Mucosa of gallbladder (tissue), 1 donor: ENCODE data around the gene TRAIP. TPM values are rescaled to one million over a fixed set of nuclear protein-coding genes. Genes with fewer than 3 reads are reported as not detected.

Experiments
- DNase-seq: peaks from one replicate; pipeline ENCODE4 v3.0.0-alpha.2; 2020; ENCODE audit warnings: low spot score
- total RNA-seq: library from RNA; stranded (reverse); gene quantifications from one replicate; pipeline ENCODE4 v1.2.1, GENCODE V29; 2021
- donor health status: DM: no; HTN: no; CAD: no.

TRAIP gene
- total RNA-seq, 1 donor from 2014 or later, result 2.4 TPM

DNA sequence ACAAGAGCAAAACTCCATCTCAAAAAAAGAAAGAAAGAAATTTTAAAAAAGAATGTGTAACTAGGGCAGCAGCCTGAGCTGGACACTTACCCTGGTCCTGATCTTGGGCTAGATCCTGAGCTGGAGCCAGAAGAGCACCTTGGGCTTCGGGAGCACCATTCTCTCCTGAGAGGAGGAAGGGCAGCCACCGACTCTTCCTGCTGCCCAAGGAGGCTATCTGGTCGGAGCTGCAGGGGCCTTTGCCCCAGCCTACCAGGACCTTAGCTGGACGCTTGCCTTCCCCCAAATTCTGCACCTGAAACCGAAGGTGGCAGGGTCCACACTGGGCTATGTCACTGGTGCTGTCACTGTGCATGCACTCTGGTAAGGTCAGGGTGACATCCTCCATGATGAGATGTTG lies 20.2 kb upstream of the TRAIP start:
- DNase-seq, result no peak

DNA sequence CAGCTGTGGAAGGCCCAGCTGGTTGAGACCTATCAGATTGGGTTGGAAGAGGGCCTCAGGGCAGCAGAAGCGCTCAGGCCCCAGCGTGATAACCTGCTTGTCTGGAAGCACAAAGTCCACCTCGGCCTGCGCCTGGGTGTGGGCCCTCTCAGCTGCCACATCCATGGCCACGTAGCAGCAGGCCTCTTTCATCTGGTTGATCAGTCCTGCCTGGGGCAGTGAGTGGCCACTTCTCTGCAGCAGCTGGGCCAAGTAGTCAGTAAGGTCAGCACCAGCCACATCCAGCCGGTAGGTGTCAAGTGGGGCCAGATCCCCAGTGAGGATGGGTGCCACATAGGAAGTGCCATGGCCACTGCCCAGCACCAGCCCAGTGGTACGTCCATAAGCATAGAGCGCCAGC lies 17.3 kb upstream of the TRAIP start:
- peak; percentile 16 for DNase-seq

DNA sequence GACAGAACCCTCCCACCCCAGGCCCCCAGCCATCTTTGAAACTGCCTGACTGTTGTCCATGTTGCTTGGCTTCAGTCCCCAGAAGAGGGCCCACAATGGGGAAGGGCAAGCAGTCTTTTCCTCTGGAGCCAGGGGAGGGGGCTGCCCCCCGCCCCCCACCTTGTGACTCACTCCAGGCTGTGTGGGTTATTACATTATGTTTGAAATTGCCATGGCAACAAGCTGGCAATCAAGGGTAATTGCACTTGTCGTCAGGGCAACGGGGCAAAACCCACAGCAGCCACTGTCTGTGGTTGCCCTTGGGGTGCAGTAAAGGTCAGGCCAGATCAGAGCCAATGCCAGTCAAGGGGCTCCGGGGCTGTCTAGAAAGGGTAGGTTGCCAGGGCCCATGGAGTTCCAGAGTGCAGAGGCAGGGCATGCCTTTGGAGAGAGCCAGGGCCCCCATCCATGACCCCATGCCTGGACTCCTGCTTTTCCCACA lies 16.5 kb upstream of the TRAIP start:
- no peak for DNase-seq

DNA sequence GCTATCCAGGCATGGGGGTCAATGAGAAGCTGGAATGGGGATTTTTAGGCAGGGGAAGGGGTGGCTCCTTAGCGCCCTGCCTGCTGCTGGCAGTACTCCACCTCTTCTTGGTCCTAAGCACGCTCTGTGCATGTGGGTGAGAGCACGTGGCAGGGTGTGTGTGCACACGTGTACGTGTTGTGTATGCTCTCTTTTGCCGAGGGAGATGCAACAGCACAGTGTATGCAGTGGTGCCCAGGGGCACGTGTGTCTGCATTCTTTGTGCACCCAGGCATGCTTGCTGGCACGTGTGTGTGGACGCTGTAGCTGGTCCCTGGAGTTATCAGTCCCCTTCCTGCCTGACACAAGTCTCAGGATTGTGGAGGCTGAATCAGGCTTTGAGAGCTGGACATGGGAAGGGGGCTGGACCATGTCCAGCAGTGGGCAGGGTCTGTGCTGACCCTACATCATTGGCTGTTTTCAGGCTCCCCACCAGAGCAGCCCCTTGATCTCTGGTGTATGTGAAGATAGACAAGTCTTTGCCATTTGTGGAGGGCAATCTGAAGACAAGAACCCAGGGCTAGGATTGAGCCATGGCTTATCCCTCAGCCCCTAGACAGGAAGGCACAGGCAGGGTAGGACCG lies 15.3 kb upstream of the TRAIP start:
- no peak for DNase-seq

DNA sequence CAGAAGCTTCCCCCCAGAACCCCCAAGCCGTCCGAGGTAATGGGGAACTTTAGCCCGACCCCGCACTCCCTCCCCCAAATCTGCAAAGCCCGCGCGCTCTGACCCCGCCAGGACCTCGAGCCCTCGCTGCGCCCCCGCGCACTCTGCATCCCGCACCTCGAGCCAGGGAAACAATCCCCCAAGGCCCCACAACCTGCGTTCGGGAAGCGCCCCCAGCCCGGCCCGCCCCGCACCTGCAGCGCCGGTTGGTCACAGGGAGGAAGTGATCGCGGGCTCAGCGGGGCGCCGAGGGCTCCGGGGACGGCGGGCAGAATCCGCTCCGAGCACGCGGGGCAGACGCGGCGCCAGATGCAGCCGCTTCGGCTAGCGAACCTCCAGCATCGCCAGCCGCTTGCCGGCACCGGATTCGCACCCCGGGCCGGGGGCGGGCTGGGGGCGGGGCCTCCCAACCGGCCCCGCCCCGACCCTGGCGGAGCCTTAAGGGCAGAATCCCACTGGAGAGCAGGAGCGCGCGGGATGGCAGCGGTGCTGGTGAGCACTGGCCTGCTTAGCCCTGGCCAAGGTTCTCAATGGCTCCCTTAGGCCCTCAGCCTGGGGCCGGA lies 13.3 kb upstream of the TRAIP start, which contains the start of gene CAMKV:
Gene CAMKV (minus strand): TSS at position 382 of the 602 bp plus-strand sequence. CDS start 7,518 bp downstream, outside the sequence.
- DNase-seq, result no peak

DNA sequence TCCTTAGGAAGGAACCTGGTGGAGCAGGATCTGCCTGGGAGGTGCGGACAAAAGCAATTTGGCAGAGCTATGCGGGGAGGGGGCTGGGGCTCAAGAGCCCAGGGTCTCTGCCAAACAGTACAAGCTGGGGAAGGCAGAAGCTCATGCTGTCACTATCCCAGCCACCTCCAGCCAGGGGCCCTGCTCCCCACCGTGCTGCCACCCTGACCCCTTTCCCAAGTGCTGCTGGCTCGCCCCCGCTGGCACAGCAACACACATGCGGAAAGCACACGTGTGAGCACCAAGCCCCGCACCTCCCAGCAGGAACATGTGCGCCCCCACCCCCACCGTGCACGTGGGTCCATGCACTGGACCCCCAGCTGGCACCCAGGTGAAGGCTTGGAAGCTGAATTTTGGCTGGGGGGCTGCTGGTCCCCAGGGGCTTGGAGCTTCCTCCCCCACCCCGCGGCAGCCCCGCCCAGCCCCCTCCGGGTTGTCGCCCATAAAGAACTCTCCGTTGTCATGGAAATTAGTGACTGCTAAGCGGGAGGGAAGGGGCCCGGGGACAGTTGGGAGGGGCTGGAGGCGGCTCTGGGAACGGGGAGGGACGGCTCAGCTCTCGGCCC lies 12.6 kb upstream of the TRAIP start:
- no peak for DNase-seq

DNA sequence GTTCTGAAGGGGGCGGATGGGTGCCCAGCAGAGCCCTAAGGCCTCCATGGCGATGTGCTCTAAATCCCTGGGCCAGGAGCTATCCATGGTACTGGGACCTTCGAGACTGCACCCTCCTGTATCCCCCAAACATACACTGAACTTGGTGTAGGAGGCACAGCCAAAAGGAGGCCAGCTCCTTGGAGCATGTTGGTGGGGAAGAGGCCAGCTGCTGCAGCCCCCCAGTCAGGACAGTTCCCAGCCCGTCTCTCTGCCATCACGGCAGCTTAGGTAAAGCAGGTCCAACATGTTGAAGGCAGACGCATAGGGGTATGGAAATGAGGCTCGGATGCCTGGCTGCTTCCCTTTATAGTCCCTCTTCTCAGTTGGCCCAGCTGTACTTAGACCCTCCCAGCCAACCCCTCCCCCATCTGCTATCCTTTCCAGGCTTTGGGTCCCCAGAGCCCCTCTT lies 11.5 kb upstream of the TRAIP start:
- peak; percentile 16 for DNase-seq

DNA sequence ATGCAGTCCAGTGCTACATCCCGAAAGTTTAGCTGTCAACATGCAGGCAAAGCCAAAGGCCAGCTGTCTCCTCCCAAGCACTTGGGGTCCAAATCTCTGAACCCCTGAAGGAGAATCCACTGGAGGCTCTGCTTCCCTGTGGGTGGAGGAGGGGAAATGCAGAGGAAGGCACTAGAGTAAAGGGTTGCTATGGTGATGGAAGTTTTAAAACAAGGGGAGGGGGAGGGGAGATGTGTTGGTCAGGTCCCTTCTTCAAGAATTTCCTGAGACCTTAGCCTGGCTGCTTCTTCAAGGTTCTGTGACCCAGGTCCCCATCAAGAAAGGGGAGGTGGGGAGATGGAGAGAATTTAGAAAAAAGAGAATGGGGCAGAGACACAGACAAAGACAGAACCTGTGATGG lies 11.0 kb upstream of the TRAIP start:
- no peak for DNase-seq

DNA sequence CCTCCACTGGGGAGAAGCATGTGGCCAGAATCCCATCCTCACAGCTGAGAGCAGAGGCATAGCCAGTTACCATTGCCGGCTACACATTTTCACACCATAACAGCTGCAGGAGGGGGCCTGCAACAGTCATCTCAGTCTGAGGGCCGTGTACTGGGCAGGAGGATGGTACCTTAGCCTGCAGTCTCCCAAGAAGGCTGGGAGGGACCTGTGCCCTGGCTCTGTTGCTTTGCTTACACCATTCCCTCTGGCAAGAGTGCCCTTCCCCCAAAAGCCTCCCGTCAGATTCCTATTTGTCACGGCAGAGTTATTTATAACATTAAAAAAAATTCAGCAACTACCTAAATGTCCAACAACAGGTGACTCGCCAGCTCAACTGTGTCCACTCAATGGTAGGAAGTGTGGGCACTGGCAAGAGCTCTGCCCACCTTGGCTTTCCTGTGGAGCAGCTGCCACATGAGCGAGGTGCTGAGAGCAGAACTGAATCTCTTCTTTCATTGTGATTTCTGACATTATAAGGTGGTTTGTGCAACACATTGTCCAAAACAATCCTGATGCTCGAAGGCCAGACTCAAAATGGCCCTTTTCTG lies 8.9 kb upstream of the TRAIP start:
- DNase-seq, result no peak

DNA sequence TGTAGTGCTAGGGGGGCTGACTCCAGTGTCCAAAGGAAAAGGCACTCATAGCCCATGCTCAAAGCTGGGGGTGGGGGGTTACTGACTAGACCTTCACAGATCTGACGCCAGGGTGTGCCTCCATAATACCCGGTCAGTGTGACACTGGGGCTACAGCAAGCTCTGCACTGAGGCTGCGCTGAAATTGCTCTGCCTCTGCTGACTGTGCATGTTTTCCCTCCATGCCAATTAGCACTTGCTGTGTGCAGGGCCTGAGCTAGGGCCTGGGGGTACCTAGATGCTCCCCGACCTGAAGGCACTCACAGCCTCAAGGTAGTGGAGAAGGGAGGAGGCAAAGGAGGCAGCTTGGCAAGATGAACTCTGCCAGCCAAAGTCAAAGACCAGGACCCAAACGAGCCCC lies 8.1 kb upstream of the TRAIP start:
- DNase-seq, result no peak

DNA sequence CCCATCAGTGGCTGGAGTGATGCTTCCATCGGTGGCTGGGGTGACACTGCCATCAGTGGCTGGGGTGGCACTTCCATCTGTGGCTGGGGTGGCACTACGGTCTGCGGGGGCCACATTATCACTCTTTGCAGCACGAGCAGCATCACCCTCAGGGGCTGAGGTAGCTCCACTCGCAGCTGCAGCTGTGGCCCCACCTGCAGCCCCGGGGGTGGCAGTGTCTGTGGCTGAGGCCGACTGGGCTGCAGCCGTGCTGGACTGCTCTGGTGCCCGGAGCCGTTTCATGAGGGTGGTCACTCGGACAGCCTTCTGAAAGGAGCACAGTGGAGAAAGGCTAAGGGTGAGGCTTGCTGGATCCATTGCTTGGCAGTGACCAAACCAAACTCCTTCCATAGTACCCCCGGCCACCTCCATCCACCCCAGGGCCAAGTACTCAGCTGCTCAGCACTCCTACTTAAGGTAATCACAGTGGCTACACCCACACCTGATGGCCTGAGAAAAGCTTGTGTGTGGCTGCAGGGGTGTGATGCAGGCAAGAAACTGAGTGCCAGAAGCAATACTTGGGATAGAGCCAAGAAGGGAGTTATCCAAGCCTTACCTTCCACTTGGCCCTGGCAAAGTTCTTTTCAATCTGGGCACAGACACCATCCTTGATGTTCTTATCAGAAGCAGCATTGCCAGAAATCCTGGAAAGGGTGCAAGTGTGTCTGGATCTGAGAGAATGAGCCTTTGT lies 3.4 kb upstream of the TRAIP start:
- no peak for DNase-seq

DNA sequence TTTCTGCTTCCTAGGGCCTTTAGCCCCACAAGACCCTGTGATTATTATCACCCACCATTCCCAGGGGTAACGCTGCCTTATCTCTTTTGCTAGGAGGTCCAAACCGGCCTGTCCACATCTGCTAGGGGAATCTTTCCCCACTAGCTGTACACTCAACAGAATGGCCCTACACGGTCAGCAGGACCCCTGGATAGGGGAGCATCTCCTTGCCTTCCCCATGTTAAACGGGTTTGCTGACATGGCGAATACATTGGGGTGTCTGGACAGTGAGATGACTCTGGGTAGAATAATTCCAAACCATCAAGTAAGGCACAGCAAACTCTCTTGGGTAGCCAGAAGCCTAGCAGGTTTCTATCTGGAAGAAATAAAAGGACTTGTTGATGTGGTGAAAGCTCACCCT lies 702 bp downstream of the TRAIP start:
- no peak for DNase-seq

DNA sequence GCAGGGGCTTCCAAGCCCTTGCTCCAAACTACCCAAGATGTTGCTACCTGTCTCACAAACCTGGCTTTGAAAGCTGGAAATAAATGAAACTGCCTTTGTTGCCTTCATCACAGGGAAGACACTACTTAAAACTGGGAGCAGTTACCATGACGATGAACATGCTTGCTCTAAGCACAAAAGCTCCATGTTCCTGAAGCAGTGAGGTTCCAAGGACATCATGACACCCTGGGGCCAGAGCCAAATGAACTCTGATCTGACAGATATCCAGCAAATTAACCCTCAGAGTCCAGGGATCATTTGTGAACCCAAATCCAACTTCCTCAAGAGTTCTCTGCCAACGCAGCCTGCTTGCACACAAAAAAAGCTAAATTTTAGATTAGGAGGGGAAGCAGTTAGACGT lies 10.7 kb downstream of the TRAIP start:
- DNase-seq, result peak; percentile 22

DNA sequence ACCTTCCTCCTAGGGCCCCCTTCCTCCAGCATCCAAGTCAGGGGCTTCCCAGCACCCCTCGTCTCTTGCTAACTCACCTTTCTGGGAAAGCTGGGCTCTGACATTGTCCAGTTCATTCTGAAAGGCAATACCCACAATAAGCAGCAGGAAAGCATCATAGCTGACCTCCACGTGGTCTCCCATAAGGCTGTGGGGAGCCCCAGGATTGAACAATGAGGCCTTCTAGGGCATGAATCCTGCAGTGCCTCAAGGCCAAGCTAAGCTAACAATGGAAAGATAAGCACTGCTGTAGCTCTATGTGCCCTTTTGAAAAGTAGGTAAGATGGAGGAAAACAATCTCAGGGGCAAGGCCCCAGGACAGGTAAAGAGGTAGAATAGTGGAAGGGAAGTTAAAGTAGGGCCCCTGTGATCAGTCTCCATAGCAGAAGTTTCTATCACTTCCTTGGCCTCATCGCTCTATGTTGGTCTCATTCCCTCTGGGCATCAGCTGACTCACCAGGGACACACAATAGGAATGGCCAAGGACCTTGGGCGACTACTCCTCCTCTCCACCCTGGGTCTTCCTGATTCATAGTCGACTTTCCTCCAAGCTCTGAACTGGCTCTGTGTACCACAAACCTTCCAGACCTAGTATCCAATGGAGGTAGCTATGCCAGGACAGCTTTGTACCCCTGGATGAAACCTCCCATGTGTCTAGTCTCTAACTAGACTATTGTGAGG lies 11.7 kb downstream of the TRAIP start:
- no peak for DNase-seq

DNA sequence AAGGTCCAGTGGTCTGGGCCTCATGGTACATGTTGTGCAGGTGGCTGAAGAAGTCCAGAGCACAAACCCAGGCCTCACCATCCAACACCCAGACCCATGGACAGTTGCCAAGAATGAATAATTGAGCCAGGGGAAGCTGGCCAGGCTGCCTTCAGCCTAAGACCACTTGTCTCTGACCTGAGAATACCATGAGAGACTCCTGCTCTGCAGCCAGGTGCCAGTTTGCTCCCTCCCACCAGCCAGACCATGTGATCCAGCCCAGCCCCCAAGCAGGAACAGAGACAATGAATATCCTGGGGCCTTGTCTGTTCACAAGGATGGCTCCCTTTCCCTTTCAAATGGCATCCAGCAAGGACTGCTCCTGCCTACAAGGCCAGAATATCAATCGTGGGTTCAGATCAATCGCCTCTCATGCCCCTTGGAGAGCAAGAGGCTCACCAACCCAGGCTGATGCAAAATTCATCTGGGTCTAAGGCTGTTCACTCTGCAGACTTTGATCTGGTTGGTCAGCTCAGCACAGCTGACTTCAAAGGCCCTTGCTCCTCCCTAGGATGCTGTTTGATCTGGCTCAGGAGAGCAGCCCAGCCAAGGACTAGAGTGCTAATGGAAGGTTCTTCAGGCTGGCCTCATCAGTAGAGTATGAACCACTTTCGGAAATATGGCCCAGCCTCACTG lies 13.4 kb downstream of the TRAIP start:
- no peak for DNase-seq

DNA sequence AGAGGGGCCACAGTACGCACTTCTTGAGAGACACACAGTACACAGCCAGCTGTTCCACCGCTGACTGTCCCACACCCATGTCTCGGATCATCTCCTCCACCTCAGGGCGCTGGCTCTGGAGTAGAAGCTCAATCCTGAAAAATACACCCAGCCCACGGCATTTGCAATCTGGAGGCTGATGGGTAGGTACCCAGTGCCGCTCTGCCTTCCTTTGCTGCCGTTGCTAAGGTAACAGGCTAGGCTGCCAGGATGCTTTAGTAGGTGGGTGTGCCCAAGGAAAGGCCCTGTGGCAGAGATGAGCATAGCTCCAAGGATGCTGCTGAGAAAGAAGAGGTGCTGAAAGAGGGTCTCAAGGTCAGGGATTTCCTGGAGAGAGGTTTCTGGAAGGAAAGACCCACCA lies 14.6 kb downstream of the TRAIP start:
- no peak for DNase-seq

DNA sequence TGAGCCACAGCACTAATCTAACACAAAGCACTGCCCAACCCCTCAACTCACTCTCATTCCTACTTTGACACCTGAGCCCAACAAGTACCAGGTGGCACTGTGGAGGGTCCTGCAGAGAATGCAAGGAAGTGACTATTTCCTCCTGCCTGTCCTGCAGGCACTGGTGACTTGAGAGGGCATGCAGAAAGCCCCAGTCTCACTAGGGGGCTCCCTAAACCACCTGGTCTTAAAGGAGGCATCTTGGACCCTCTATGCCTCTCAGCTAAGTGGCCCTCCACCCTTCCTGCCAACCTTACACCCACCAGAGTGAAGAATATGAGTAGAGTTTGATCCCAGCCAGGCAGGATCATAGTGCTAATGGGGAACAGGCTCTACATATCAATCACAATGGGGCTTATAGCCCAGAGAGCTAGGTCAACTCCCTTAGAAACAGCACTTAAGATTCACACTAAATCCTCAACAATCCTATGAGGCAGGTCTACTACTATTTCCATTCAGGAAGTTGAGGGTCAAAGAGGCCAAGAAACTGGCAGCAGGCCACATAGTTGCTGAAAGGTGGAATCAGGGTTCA lies 15.2 kb downstream of the TRAIP start:
- no peak for DNase-seq

DNA sequence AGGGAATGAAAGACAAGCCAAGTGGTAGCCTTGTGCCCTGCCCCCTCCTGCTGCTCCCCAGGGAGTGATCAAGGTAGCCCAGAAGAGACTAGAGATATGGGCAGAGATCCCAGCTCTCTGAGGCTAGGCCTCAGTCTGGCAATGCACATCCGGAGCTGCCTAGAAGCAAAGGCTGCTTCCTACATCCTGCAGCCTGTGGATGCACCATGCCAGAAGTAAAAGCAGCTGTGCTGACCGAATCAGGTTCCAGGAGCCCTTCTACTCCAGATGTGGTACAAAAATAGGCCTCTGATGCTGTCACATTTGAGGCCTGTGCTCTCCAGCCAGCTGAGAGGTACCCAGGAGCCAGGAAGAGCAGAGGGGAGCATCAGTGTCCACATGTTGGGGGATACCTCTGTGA lies 16.0 kb downstream of the TRAIP start:
- no peak for DNase-seq

DNA sequence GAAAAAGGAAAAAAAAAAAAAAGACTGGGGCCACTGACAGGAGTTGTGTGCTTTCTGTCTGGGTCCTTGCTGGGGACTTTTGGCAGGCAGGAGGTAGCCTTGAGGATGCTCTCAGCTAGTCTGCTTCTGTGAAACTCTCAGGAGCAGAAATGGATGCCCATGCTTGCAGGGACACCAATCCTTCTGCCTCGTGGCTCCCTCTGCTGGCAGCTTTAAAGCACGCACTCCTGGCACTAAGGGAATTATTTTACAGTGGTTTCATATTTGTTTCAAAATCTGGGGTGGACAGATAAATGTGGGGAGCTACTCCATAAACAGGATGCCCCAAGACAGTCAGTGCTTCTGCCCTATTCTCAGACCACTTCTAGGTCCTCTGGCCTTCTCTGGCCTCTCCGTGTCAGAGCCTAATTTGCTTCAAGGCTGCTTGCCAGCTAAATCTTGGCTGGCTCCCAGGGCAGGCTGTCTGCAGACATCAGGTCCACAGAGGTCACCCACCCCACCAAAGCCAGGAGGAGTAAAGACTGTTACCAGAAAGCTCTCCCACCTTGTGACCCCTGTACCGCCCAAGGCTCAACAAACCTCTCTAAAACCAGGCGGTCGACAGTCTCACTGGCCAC lies 17.1 kb downstream of the TRAIP start:
- peak; percentile 85 for DNase-seq

DNA sequence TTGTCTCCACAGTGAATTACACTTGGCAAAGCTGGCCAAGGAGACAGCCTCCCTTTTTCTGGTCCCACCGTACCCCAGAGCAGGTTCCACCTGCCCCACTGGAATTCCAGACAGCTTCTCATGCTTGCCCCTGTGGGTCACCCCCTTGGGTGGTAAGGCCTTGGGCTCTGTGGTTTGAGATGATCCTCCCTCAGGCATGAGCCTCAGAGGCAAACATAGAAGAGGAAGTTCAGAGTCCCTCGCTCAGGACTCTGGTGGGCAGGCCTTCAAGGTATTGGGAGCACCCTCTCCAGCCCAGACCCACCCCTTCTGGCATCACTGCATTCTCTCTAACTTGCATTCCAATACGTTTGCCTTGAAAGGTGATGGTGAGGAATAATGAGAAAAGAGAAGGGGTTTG lies 25.0 kb downstream of the TRAIP start:
- DNase-seq, result no peak
